ENCODE measurements around the gene SH3RF2.

Gene SH3RF2

GRCh38 chr5:146081556-146081955 lies 145.2 kb downstream of the SH3RF2 start:
- 95% methylated on average over 4 of the region's 6 CpGs for WGBS (ENCODE audit: insufficient coverage)
- DNase-seq = no peak
- POLR2A ChIA-PET = no interaction called here
- CTCF ChIA-PET = interaction anchor here (0.5 kb wide), 1 partner anchor 369 kb away, joined by 3 read pairs; no protein-coding TSS in a partner anchor
- Histone ChIP-seq H3K27ac (ENCODE audit: insufficient read depth in 1 of 2, low read depth in 1 of 2, low read length in 2 of 2, poor library complexity in 1 of 2, severe bottlenecking in 2 of 2) (no peak overlapping the region), H3K4me1 (ENCODE audit: control extremely low read depth in 1 of 4, control insufficient read depth in 4 of 4, insufficient read depth in 4 of 4, low read length in 3 of 4) (peaks cover 0 to 18% (median 8%) of the 10 kb centered on the region in 4 experiments), H3K4me3 (ENCODE audit: control insufficient read depth in 1 of 7, extremely low read depth in 1 of 7, insufficient read depth in 4 of 7, low read depth in 2 of 7, low read length in 6 of 7) (no peak overlapping the region), H3K27me3 (replicated peaks in 2 of 5; ENCODE audit: control insufficient read depth in 4 of 5, insufficient read depth in 5 of 5, low read length in 4 of 5) (no peaks in the 10 kb centered on the region), H3K9me3 (ENCODE audit: control extremely low read depth in 1 of 5, control insufficient read depth in 4 of 5, insufficient read depth in 2 of 5, low read depth in 1 of 5, low read length in 4 of 5) (no peaks in the 10 kb centered on the region), H3K36me3 (ENCODE audit: control insufficient read depth in 4 of 4, insufficient read depth in 4 of 4, low read length in 3 of 4) (no peaks in the 10 kb centered on the region)

GRCh38 chr5:146082798-146083197 lies 146.4 kb downstream of the SH3RF2 start:
- CTCF ChIA-PET = no interaction called here
- Histone ChIP-seq H3K27ac (ENCODE audit: insufficient read depth in 1 of 2, low read depth in 1 of 2, low read length in 2 of 2, poor library complexity in 1 of 2, severe bottlenecking in 2 of 2) (no peak overlapping the region), H3K4me3 (ENCODE audit: control insufficient read depth in 1 of 7, extremely low read depth in 1 of 7, insufficient read depth in 4 of 7, low read depth in 2 of 7, low read length in 6 of 7) (no peak overlapping the region), H3K4me1 (ENCODE audit: control extremely low read depth in 1 of 4, control insufficient read depth in 4 of 4, insufficient read depth in 4 of 4, low read length in 3 of 4) (peaks cover 0 to 12% (median 5%) of the 10 kb centered on the region in 4 experiments), H3K9me3 (ENCODE audit: control extremely low read depth in 1 of 5, control insufficient read depth in 4 of 5, insufficient read depth in 2 of 5, low read depth in 1 of 5, low read length in 4 of 5) (no peaks in the 10 kb centered on the region), H3K27me3 (replicated peaks in 2 of 5; ENCODE audit: control insufficient read depth in 4 of 5, insufficient read depth in 5 of 5, low read length in 4 of 5) (no peaks in the 10 kb centered on the region), H3K36me3 (ENCODE audit: control insufficient read depth in 4 of 4, insufficient read depth in 4 of 4, low read length in 3 of 4) (no peaks in the 10 kb centered on the region)
- WGBS (ENCODE audit: insufficient coverage) = 90% methylated on average over 2 of the region's 3 CpGs
- POLR2A ChIA-PET = no interaction called here
- DNase-seq = no peak

GRCh38 chr5:146084376-146084775 lies 148.0 kb downstream of the SH3RF2 start:
- no peak overlapping the region for H3K4me3 ChIP-seq (ENCODE audit: control insufficient read depth in 1 of 7, extremely low read depth in 1 of 7, insufficient read depth in 4 of 7, low read depth in 2 of 7, low read length in 6 of 7)
- peaks cover 0 to 9% (median 4%) of the 10 kb centered on the region in 4 experiments for H3K4me1 ChIP-seq (ENCODE audit: control extremely low read depth in 1 of 4, control insufficient read depth in 4 of 4, insufficient read depth in 4 of 4, low read length in 3 of 4)
- no peaks in the 10 kb centered on the region for H3K27me3 ChIP-seq (replicated peaks in 2 of 5; ENCODE audit: control insufficient read depth in 4 of 5, insufficient read depth in 5 of 5, low read length in 4 of 5)
- DNase-seq = no peak
- POLR2A ChIA-PET = no interaction called here
- no peaks in the 10 kb centered on the region for H3K36me3 ChIP-seq (ENCODE audit: control insufficient read depth in 4 of 4, insufficient read depth in 4 of 4, low read length in 3 of 4)
- WGBS (ENCODE audit: insufficient coverage) = 100% methylated on average over 2 of the region's 4 CpGs
- CTCF ChIA-PET = no interaction called here
- H3K27ac ChIP-seq (ENCODE audit: insufficient read depth in 1 of 2, low read depth in 1 of 2, low read length in 2 of 2, poor library complexity in 1 of 2, severe bottlenecking in 2 of 2) = no peak overlapping the region
- H3K9me3 ChIP-seq (ENCODE audit: control extremely low read depth in 1 of 5, control insufficient read depth in 4 of 5, insufficient read depth in 2 of 5, low read depth in 1 of 5, low read length in 4 of 5) = no peaks in the 10 kb centered on the region

GRCh38 chr5:146088098-146088497 lies 151.7 kb downstream of the SH3RF2 start:
- Histone ChIP-seq H3K4me1 (ENCODE audit: control extremely low read depth in 1 of 4, control insufficient read depth in 4 of 4, insufficient read depth in 4 of 4, low read length in 3 of 4) (no peaks in the 10 kb centered on the region), H3K4me3 (ENCODE audit: control insufficient read depth in 1 of 7, extremely low read depth in 1 of 7, insufficient read depth in 4 of 7, low read depth in 2 of 7, low read length in 6 of 7) (no peak overlapping the region), H3K36me3 (ENCODE audit: control insufficient read depth in 4 of 4, insufficient read depth in 4 of 4, low read length in 3 of 4) (no peaks in the 10 kb centered on the region), H3K27me3 (replicated peaks in 2 of 5; ENCODE audit: control insufficient read depth in 4 of 5, insufficient read depth in 5 of 5, low read length in 4 of 5) (no peaks in the 10 kb centered on the region), H3K27ac (ENCODE audit: insufficient read depth in 1 of 2, low read depth in 1 of 2, low read length in 2 of 2, poor library complexity in 1 of 2, severe bottlenecking in 2 of 2) (no peak overlapping the region), H3K9me3 (ENCODE audit: control extremely low read depth in 1 of 5, control insufficient read depth in 4 of 5, insufficient read depth in 2 of 5, low read depth in 1 of 5, low read length in 4 of 5) (no peaks in the 10 kb centered on the region)
- CTCF ChIA-PET = no interaction called here
- POLR2A ChIA-PET = no interaction called here
- no peak for DNase-seq
- WGBS (ENCODE audit: insufficient coverage) = 100% methylated on average over 2 of the region's 3 CpGs

- POLR2A ChIA-PET = no interaction called here
- CTCF ChIA-PET = no interaction called here
- no peaks in the 10 kb centered on the region for H3K9me3 ChIP-seq (ENCODE audit: control extremely low read depth in 1 of 5, control insufficient read depth in 4 of 5, insufficient read depth in 2 of 5, low read depth in 1 of 5, low read length in 4 of 5)
- H3K27ac ChIP-seq (ENCODE audit: insufficient read depth in 1 of 2, low read depth in 1 of 2, low read length in 2 of 2, poor library complexity in 1 of 2, severe bottlenecking in 2 of 2) = no peak overlapping the region
- no peaks in the 10 kb centered on the region for H3K27me3 ChIP-seq (replicated peaks in 2 of 5; ENCODE audit: control insufficient read depth in 4 of 5, insufficient read depth in 5 of 5, low read length in 4 of 5)
- no peak for DNase-seq
- H3K4me3 ChIP-seq (ENCODE audit: control insufficient read depth in 1 of 7, extremely low read depth in 1 of 7, insufficient read depth in 4 of 7, low read depth in 2 of 7, low read length in 6 of 7) = no peak overlapping the region
- no peaks in the 10 kb centered on the region for H3K36me3 ChIP-seq (ENCODE audit: control insufficient read depth in 4 of 4, insufficient read depth in 4 of 4, low read length in 3 of 4)
- H3K4me1 ChIP-seq (ENCODE audit: control extremely low read depth in 1 of 4, control insufficient read depth in 4 of 4, insufficient read depth in 4 of 4, low read length in 3 of 4) = no peaks in the 10 kb centered on the region
These were observed 152.9 kb downstream of the SH3RF2 start for GRCh38 chr5:146089287-146089686.

- no CpG with 5 or more reads among the region's 3 CpGs for WGBS (ENCODE audit: insufficient coverage)
- POLR2A ChIA-PET = no interaction called here
- DNase-seq = no peak
- Histone ChIP-seq H3K27me3 (replicated peaks in 2 of 5; ENCODE audit: control insufficient read depth in 4 of 5, insufficient read depth in 5 of 5, low read length in 4 of 5) (no peaks in the 10 kb centered on the region), H3K4me3 (ENCODE audit: control insufficient read depth in 1 of 7, extremely low read depth in 1 of 7, insufficient read depth in 4 of 7, low read depth in 2 of 7, low read length in 6 of 7) (no peak overlapping the region), H3K9me3 (ENCODE audit: control extremely low read depth in 1 of 5, control insufficient read depth in 4 of 5, insufficient read depth in 2 of 5, low read depth in 1 of 5, low read length in 4 of 5) (no peaks in the 10 kb centered on the region), H3K4me1 (ENCODE audit: control extremely low read depth in 1 of 4, control insufficient read depth in 4 of 4, insufficient read depth in 4 of 4, low read length in 3 of 4) (no peaks in the 10 kb centered on the region), H3K36me3 (ENCODE audit: control insufficient read depth in 4 of 4, insufficient read depth in 4 of 4, low read length in 3 of 4) (no peaks in the 10 kb centered on the region), H3K27ac (ENCODE audit: insufficient read depth in 1 of 2, low read depth in 1 of 2, low read length in 2 of 2, poor library complexity in 1 of 2, severe bottlenecking in 2 of 2) (no peak overlapping the region)
- CTCF ChIA-PET = interaction anchor here (1.0 kb wide), 1 partner anchor 10 kb away, joined by 4 read pairs; no protein-coding TSS in a partner anchor
These were observed 155.5 kb downstream of the SH3RF2 start for GRCh38 chr5:146091881-146092280.

- Histone ChIP-seq H3K27ac (ENCODE audit: insufficient read depth in 1 of 2, low read depth in 1 of 2, low read length in 2 of 2, poor library complexity in 1 of 2, severe bottlenecking in 2 of 2) (no peak overlapping the region), H3K4me3 (ENCODE audit: control insufficient read depth in 1 of 7, extremely low read depth in 1 of 7, insufficient read depth in 4 of 7, low read depth in 2 of 7, low read length in 6 of 7) (no peak overlapping the region), H3K9me3 (ENCODE audit: control extremely low read depth in 1 of 5, control insufficient read depth in 4 of 5, insufficient read depth in 2 of 5, low read depth in 1 of 5, low read length in 4 of 5) (no peaks in the 10 kb centered on the region), H3K27me3 (replicated peaks in 2 of 5; ENCODE audit: control insufficient read depth in 4 of 5, insufficient read depth in 5 of 5, low read length in 4 of 5) (no peaks in the 10 kb centered on the region), H3K36me3 (ENCODE audit: control insufficient read depth in 4 of 4, insufficient read depth in 4 of 4, low read length in 3 of 4) (no peaks in the 10 kb centered on the region), H3K4me1 (ENCODE audit: control extremely low read depth in 1 of 4, control insufficient read depth in 4 of 4, insufficient read depth in 4 of 4, low read length in 3 of 4) (no peaks in the 10 kb centered on the region)
- POLR2A ChIA-PET = no interaction called here
- 100% methylated on average over 6 of the region's 6 CpGs for WGBS (ENCODE audit: insufficient coverage)
- CTCF ChIA-PET = no interaction called here
- DNase-seq = no peak
These were observed 161.7 kb downstream of the SH3RF2 start for GRCh38 chr5:146098047-146098446.
